ENCODE measurements around the gene GPR12.
"Not testable (repeated sequence)": the region's sequence is repeated elsewhere in the genome, so short reads cannot be mapped to it uniquely, and the experiment has no call there.

GPR12 gene

DNA sequence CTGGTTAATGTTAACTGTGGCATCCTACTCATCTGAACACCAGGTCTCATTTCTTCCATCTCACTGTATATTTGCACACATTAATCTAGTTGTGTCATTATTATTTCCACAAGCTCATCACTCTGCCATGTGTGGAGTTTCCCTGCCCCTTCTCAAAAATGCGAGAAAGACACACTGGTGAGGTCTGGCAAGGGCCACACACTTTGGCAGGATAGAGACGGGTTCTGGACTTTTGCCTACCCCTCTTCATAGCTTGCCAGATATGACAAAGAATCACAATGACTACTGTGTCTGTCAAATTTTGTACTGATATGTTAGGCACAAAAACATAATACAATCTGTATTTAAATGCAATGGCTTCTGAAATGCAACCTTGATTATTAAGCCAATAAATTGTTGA, 12.9 kb downstream of the GPR12 start:
- no peak for DNase-seq

DNA sequence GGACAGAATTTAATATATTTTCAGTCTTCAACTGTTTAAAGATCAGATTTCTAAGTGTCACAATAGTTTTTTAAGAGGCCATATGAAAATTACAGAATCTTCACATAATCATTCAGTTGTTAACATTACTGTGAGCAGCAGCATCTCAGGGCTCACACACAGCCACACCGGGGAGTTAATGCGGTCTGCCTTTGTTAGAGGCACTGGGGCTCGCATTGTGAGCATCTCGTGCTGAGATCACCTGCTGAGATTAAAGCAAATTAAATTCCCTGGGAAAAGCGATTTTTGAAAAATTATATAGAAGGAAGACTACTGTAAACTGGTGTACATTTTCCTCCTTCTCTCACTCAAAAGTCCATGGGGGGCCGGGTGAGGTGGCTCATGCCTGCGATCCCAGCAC, 16.6 kb downstream of the GPR12 start:
- no peak for DNase-seq

DNA sequence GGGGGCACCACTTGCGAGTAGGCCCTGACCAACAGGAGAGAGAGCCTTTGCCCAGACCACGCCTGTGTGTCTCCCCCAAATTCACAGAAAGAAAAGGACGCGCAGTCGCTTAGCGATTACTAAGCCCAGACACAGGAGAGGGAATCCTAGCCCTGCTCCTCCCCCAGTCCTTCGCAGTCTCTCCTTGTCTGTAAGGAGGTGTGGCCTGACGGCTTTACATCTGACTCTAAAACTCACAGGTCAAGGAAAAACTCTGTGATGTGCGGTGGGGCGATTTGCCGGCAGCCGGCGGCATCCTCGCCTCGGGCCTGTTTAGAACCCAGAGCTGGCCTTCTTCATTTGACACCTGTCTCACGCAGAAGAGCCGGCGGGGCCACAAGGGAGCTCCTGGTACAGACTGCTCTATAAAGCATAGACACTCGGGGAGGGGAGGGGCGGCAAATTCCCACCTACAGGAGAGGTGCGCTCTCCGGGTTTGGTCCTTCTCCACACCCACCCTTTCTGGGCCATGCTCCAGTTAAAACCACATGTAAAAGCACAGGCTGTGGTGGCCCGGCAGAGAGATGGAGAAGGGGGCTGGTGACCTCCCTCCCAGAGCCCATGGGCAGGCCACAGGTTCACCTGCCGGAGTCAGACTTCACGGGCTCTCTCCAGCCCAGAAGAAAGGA, 17.8 kb downstream of the GPR12 start:
- DNase-seq = no peak

DNA sequence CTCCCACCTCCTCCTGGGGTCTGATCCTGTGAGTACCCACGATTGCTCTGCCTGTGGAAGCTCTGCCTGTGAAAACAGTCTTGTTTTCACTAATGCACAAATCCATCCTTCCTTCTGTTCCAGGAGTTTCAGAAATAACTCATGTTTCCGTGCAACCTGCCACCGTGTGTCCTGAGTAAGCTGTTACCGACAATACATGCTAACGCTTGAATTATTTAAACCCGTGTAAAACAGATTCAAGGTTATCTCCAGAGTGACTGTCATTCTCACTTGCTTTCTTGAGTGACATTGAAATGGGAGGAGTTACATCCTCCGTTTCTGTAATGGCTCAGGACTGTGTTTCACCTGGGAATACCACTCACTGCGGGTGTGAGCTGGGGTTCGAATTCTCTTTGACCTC, 24.9 kb downstream of the GPR12 start:
- DNase-seq = no peak

DNA sequence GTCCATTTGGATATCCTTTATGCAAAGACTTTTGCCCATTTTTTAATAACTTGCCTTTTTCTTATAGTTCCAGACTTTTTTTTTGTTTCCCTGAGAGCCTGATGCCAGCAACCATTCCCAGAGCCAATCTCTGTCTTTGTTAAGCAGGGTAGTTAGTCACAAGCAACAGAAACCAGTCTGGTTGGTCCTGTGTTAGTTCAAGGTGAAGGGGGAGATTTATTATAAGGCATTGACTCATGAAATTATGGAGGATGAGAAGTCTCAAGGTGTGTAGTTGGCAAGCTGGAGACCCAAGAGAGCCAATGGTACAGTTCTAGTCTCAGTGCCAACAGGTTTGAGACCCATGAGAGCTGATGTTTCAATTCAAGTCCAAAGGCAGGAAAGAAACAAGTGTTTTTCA, 33.0 kb downstream of the GPR12 start:
- no peak for DNase-seq

DNA sequence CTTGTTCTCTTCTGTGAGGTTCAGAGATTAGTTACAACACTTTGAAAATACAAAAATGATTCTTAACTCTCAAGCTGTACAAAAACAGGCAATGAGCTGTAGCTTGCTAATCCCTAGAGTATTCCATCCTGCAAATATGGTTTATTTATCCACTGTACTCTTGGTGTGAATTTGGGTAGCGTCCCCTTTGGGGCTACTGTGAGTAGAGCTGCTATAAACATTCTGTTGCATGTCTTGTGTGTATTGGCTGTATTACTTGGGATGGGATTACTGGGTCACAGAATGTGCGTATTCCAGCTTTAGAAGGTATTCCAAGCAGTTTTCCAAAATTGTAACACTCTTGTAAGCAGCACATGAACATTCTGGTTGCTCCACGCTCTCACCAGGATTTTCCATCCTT, 33.5 kb downstream of the GPR12 start:
- DNase-seq = no peak

DNA sequence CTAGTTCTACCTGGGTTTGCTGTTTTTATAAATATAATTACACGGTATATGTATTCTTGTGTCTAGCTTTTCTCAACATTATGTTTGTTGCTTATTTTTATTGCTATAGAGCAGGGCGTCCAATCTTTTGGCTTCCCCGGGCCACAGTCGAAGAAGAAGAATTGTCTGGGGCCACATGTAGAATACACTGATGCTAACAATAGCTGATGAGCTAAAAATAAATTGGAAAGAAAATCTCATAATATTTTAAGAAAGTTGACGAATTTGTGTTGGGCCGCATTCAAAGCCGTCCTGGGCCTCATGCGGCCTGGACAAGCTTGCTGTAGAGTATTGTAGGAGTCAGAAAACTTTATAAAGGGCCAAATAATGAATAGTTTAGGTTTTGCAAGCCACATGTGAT, 33.9 kb downstream of the GPR12 start:
- no peak for DNase-seq

DNA sequence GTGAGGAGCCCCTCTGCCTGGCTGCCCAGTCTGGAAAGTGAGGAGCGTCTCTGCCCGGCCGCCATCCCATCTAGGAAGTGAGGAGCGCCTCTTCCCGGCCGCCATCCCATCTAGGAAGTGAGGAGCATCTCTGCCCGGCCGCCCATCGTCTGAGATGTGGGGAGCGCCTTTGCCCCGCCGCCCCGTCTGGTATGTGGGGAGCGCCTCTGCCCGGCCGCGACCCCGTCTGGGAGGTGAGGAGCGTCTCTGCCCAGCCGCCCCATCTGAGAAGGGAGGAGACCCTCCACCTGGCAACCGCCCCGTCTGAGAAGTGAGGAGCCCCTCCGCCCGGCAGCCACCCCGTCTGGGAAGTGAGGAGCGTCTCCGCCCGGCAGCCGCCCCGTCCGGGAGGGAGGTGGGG, 37.0 kb downstream of the GPR12 start:
- DNase-seq = not testable (repeated sequence)

DNA sequence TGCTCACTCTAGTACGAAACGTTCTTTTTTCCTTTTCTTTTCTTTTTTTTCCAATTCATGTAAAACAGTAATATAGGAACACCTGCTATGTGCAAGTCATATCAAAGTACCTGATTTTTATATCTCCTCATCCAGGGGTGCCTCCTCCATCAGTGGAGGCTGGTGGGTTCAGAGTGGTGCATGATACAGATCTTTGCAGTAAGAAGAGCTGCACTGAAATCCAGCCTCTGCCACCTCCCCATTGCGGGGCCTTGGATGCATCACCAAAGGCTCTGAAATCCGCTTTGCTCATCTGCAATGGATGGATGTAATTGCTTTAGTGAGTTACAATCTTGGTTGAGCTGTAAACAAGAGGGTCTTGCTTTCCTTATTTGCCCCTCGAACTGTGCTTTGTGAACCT, 38.3 kb downstream of the GPR12 start:
- DNase-seq = no peak

DNA sequence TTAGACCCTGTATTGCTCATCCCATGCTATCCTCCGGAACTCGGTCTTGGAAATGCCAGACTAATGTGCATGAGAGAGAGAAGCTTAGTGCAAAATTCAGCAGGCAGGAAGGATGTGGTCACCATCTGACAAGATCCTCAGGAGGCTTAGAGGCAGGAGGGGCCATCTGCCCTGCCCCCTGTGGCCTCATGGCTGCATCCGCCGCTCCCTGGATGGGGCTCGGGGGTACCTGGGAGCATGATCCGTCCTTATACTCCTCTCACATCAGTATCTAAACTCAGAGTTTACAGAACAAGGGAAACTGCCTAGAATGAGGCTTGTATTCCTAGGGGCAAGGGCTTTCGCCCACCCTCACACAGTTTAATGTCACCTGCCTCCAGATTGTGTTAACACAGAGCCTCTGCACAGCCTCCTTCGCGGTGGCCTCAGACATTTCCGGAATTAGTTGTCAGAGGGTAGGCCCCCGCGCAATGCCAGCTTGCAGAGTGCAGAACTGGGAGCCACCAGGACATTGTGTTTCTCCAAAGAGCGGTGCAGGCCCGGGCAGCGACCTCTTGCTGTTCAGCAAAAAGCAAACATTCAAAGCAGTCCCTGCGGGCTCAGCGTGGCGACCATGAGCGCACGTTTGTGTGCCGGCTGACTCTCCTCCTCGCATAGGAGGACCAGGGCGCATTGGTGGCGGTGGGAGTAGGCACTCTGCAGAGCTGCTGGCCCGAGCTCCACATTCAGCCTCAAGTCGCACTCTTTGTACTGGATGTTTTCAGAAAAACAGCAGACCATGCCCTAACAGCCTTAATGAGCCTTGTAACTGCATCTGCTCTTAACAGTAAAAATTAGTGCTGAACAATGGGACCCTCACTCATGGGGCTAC, 39.1 kb downstream of the GPR12 start:
- peak; percentile 73 for DNase-seq

DNA sequence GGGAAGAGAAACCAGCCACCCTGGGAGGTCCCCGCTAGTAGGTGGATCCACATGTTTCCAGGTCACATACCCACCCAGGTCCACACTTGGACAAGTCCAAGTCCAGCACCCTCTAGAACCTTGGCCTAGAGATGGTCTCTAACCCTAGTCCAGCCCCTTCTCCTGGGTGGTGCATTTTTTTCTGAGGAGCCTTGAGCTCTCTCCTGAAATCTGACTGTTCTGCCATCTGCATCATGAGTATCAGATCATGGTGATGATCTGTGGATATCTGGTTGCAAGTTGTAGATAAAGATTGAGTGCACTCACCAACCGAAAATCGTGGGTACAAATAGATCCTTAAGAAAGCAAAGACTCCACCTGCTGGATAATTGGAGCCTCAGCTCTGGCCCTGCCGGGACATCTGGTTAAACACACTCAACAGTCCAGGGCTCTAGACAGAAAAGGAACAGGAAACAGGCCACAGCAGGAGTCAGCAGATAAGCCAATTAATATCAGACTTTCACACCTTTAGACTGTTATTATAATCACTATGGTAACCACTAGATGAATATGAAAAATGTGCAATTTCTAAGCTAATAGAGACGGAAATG, 41.1 kb downstream of the GPR12 start:
- DNase-seq = no peak

DNA sequence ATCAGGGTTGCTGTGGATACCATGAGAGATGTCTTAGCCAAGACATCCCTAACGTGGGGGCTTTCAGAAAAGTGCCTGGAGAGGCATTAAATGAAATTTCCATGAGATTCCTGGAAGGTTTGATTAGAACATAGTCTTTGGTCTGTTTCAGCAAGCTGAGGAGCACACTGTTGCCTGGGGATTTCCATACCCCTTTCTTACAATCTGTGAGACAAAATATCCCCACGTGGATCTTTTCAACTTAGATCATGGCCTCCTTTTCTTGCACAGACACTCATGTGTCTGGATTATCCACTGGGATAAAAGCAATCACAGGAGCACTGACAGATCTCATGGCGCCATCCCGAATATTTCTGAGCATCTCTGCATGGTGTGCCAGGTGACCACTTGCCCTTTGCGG, 41.7 kb downstream of the GPR12 start:
- no peak for DNase-seq

DNA sequence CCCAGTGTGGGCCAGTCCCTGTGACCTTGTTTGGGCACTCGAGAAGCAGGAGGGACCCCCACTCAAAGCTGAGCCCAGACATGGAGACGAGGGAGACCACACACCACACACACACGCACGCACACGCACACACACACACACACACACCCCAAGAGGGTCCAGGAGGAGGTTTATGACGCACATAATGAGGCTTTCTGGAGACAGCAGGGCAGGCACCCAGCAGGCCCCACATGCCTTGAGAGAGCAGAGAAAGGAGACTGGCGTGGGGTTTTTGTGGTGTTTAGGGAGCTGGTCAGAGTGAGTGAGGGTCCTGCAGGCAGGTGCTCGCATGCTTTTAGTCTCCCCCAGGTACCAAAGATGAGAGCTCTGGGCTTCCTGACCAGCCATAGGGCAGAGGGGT, 42.4 kb downstream of the GPR12 start:
- no peak for DNase-seq

DNA sequence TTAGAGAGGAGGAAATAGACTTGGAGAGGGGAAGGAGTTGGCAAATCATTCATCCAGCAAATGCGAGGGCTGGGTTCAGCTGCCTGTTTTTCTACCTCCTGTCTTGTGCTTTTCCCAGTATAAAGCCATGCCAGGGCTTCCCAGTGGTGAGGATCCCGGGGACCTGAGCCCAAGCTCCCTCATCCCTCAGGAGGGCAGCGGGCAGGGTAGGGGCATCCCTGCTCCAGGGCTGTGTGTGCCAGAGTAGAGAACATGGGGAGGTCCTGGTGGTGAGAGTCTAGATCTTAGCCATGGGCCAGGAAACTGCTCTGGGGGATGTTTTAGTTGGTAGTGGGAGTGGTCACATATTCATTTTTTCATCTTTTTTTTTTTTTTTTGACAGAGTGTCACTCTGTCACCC, 43.6 kb downstream of the GPR12 start:
- no peak for DNase-seq

DNA sequence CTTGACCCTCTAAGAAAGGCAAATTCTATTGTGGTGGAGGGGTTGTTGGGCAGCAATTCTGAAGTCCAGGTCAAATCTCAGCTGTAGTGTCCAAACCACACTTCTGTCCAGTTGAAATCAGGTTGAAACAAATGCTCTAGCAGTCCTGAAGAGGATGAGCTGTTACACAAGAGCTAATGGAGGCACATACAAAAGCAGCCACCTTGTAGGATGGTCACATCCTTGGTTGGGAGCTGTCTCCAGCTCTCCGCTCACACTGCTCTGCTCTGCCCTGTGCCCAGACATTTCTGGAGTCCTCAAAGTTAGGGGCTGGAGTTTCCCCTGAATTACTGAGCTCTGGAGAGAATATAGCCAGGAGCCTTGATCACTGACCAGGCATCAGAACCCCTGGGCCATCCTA, 47.2 kb downstream of the GPR12 start:
- no peak for DNase-seq

DNA sequence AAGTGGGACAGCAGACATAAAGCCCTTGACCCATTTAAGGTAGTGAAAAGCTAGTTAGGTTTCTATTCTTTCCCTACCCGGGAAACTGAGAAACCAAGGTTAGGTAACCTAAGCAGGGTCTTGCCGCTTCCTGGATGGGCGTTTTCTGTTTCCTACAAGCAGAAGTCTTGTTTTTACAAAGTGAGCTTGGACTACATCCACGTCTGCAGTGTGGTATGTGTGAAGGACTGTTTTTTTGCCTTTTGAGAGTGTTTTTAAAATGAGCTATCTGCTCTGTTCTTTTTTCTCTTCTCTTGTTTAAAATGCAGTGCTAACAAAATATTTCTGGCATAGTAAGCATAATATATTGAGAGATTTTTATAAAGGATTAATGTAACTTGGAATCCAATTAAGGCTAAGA, 49.4 kb downstream of the GPR12 start:
- no peak for DNase-seq

DNA sequence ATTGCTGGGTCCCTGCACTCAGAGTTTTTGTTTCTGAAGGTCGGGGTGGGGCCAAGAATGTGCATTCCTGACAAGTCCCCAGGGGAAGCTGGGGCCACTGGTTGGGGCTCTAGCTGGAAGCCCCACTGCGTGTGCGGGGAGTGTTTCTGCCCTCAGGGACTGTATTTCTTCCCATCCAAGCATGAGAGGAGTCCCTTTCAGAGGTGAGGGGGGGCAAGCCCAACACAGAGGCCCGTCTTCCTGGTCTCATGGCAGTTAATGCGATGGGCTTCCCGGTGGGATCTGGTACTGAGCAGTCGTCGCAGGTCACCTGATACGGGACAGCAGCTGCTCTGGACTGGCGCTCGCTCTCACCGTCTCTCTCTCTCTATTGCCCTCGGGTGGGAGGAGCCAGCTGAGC, 50.4 kb downstream of the GPR12 start:
- no peak for DNase-seq

DNA sequence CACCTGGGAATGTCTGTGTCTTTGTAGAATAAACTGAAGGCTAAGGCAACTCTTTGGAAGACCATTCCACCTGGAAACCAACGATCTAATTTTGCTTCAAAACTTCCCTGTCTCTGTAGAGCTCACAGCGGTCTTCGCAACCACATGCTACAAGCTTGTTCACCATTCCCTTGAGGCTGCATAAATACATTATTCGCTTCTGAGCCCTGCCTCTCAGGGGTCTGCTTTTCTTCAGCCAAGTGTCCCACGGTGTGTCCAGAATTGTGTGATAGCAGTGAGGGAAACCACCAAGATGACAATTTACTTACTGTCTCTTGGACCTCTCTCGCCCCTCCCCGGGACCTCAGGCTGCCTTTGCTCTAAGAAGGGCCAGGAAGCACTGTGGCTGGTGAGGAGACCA, 51.1 kb downstream of the GPR12 start:
- DNase-seq = no peak

DNA sequence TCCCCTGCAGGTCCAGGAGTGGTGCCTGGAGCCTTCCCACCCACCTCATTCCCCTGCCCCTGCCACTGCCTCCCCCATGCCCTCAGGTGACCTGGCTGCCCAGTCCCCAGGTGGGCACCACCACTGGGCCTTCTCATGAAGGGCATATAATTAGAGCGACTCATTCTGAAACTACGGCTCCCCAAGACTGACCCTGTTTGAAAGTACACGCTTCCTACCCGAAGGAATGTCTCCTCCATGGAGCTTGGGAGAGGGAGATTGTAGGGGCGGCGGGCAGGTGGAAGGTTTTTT, 52.6 kb downstream of the GPR12 start:
- no peak for DNase-seq

DNA sequence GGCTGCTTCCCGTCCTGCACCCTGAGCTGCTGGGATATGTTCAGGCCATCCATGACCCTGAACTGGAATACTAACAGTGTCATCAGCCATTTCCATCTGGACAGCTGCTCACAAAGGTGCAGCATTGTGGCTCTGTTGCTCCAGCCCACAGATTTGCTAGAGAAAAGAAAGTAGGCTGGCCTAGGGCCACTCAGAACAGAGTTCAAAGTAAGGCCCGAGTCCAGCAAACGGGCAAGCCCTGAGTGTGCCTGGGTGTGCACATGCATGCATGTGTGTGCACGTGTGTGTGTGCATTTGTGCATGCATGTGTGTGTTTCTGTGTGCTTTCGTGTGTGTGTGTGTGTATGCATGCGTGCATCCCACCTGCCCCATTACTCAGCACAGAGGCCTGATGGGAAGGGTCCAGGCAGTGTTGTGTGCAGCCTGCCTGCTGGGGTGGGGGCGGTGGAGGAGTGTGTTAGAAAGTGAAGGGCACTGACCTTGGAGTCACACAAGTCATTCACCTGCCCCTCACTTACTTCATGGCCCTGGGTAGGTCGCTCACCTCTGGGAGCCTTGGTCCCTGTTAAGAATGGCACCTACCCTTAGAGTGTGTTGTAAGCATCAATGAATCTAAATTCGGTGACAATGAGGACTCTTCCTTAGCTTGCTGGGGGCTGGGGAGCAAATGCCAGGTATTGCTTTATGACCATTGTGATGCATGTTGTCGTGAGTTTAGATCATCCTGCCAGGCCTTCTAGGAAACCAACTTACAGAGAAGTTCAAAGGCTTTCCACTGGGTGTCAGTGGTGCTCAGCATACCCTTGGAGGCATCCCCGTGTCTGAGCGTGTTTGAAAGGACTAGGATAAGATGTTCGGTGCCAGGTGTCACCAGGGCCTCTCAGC, 53.2 kb downstream of the GPR12 start:
- peak; percentile 87 for DNase-seq

DNA sequence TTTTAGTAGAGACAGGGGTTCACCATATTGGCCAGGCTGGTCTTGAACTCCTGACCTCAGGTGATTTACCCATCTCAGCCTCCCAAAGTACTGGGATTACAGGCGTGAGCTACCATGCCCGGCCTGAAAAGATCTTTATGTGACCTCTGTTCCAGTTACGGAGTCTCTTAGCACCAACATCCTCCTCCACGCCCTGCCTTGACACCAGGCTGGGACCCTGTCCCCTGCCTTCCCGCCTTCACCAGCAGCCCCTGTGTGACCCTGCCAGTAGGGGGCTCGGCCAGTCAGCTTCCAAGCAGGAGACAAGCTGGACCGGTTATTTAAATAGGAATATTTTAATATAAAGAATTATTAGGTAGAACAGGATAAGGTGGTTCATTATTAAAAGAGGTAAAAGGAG, 54.2 kb downstream of the GPR12 start:
- DNase-seq = no peak

DNA sequence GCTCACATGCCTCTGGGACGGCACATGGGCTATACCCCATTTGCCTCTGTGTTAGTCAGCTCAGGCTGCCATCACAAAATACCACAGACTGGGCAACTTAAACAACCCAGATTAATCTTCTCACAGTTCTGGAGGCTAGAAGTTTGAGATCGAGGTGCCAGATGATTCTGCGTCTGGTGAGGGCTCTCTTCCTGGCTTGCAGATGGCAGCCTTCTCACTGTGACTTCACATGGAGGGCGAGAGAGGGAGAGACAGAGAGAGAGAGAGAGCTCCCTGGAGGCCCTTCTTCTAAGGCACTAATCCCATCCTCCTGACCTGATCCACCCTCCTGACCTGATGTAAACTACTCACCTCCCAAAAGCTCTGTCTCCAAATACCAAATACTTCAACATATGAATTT, 55.0 kb downstream of the GPR12 start:
- DNase-seq = no peak
